Transverse colon (tissue), 4 donors: Measurements from ENCODE around the gene CRELD2. TPM values are rescaled to one million over a fixed set of nuclear protein-coding genes. Genes with fewer than 3 reads are reported as not detected.

Experiments
- DNase-seq: peaks from one replicate; pipeline ENCODE4 v3.0.0-alpha.2; 2019
- H3K27ac ChIP-seq, 4 donors: fragments of 200-600 bp; sonication (generic); 2 replicates each; pipeline ENCODE4 v1.5.1; 2016 to 2018; ENCODE audit warnings: inconsistent platforms in 4 of 4
- H3K27me3 ChIP-seq: fragments of 200-600 bp; sonication (generic); 2 replicates; pipeline ENCODE4 v1.5.1; 2017; ENCODE audit warnings: inconsistent platforms
- H3K36me3 ChIP-seq, 4 donors: fragments of 200-600 bp; sonication (generic); 2 replicates each; pipeline ENCODE4 v1.5.1; 2017 to 2019; ENCODE audit warnings: inconsistent platforms in 4 of 4
- H3K4me1 ChIP-seq, 4 donors: fragments of 200-600 bp; sonication (generic); 2 replicates each; pipeline ENCODE4 v1.5.1; 2017 to 2020; ENCODE audit warnings: inconsistent platforms in 4 of 4
- H3K4me3 ChIP-seq, 4 donors: fragments of 200-600 bp; sonication (generic); 1 replicate in 1 of 4; 2 replicates in 3 of 4; pipeline versions ENCODE4 v1.5.1 to v1.6.1; 2017 to 2019; ENCODE audit warnings: inconsistent platforms in 4 of 4
- H3K9me3 ChIP-seq, 2 donors: fragments of 200-600 bp; sonication (generic); 2 replicates each; pipeline ENCODE4 v1.5.1; 2017 to 2019; ENCODE audit warnings: inconsistent platforms in 2 of 2
- EP300 ChIP-seq: sonication (generic); formaldehyde crosslinking; IDR thresholded peaks from one replicate; pipeline ENCODE4 v1.6.1; 2017; ENCODE audit warnings: antibody characterized with exemption, low read depth
- POLR2A ChIP-seq: fragments of 450-650 bp; IDR thresholded peaks from one replicate; pipeline ENCODE4 v1.6.1; 2016; ENCODE audit warnings: antibody characterized with exemption, mild to moderate bottlenecking, moderate library complexity
- POLR2AphosphoS5 ChIP-seq, 3 donors: sonication (generic); formaldehyde crosslinking; IDR thresholded peaks; one replicate each; pipeline ENCODE4 v1.6.1; 2016; ENCODE audit warnings: antibody characterized with exemption in 3 of 3
- WGBS, 2 donors: methylation state at CpG; one replicate each; pipeline ENCODE4 v1.1.5; 2018; ENCODE audit warnings: low coverage in 1 of 2; 5-methylcytosine and 5-hydroxymethylcytosine counted together
- in situ Hi-C, 4 donors: fragments of 200-750 bp; cut with MboI; loops; one replicate each; pipeline versions ENCODE4 v1.15.0 to v1.15.1; 2017; ENCODE audit warnings: low sequenced_read_pairs in 3 of 4, low pct_ligation_motif_present in 1 of 4, low pct_unique_long_range_greater_than_20kb in 1 of 4
- intact Hi-C: fragments of 100-400 bp; cut with DNase I; formaldehyde crosslinking; loops from one replicate; pipeline ENCODE4 v1.15.1; 2023; ENCODE audit warnings: low total_unique reads
- total RNA-seq, 4 donors: library from RNA; depleted of rRNA; stranded (reverse); fragments of >200 nt; gene quantifications; one replicate each; pipeline ENCODE4 v1.1.0, GENCODE V29; 2016
- TF ChIP-seq, protein P1 (sequence below), 5 experiments: fragments of 200-600 bp in 3 of 5; fragments of 450-650 bp in 2 of 5; sonication (generic) in 3 of 5; IDR thresholded peaks; 1 replicate in 2 of 5; 2 replicates in 3 of 5; pipeline ENCODE4 v1.5.1; 2016 to 2017; ENCODE audit warnings: antibody characterized with exemption in 5 of 5, inconsistent platforms in 3 of 5, mild to moderate bottlenecking in 2 of 5, moderate library complexity in 1 of 5

CRELD2 gene
- total RNA-seq, 4 donors from 2014 or later: 31.0 to 37.9 (median 36.4) TPM

DNA sequence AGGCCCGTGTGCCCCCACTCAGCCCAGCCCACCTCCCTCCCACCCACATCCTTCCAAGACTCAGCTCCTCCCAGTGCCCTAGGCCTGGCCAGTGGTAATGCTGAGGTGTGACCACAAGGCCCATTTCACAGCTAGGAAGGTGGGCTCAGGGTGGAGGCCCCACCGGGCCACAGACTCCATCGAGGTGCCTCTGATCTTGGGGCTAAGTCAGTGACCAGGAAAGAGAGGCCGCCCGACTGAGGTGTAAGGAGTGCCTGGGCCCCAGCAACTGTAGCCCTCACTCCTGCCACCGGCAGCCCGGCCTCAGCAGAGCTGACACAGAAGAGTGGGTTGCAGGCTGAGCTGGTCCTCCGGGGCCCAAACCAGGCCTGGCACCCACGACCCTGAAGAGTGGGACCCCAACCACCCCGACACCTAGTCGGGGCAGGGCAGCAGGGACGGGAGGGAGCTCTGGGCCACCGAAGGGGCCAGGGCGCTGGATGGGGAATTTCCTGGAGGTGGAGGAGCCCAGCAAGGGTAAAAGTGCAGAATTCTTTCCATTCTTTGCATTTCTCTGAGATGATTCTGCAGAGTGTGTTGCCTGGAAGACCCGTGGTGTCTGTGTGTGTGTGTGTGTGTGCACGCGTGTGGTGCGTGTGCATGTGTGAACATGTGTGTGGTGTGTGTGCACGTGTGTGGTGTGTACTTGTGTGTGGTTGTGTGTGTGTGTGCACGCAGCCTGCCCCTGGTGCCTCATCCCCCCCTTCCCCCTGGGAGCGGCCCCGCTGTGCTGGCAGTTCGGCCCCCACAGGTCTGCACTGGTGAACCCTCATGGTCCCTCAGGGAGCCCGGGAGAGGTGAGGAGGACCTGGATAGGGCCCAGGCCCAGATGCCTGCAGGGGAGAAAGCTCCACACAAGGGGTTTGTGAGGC is 33.8 kb downstream of the CRELD2 start:
- H3K27me3 ChIP-seq: no peaks in the 10 kb centered on the region
- H3K27ac ChIP-seq: peak overlapping the region; percentile 90 to 97 (median 94)
- no peaks in the 10 kb centered on the region for H3K9me3 ChIP-seq
- peaks cover 19 to 46% (median 45%) of the 10 kb centered on the region in 4 donors for H3K4me1 ChIP-seq
- no peaks in the 10 kb centered on the region for H3K36me3 ChIP-seq
- WGBS, 2 donors: 59% methylated on average over 21 of the region's 24 CpGs; no CpG with 5 or more reads in 1 of the 2 donors
- intact Hi-C loops (no loop called here), in situ Hi-C loops (loop anchor here in 1 of 4 donors (25.0 kb wide), 1 partner anchor 90 kb away; the partner anchor contains the start of gene ZBED4)
- H3K4me3 ChIP-seq: no peak overlapping the region
- TF ChIP-seq POLR2AphosphoS5 (IDR thresholded peaks at IDR 0.05) (no peak), EP300 (no peak), POLR2A (no peak)
- TF ChIP-seq, protein P1, sequence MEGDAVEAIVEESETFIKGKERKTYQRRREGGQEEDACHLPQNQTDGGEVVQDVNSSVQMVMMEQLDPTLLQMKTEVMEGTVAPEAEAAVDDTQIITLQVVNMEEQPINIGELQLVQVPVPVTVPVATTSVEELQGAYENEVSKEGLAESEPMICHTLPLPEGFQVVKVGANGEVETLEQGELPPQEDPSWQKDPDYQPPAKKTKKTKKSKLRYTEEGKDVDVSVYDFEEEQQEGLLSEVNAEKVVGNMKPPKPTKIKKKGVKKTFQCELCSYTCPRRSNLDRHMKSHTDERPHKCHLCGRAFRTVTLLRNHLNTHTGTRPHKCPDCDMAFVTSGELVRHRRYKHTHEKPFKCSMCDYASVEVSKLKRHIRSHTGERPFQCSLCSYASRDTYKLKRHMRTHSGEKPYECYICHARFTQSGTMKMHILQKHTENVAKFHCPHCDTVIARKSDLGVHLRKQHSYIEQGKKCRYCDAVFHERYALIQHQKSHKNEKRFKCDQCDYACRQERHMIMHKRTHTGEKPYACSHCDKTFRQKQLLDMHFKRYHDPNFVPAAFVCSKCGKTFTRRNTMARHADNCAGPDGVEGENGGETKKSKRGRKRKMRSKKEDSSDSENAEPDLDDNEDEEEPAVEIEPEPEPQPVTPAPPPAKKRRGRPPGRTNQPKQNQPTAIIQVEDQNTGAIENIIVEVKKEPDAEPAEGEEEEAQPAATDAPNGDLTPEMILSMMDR (IDR thresholded peaks at IDR 0.05): no peak
- DNase-seq: no peak

DNA sequence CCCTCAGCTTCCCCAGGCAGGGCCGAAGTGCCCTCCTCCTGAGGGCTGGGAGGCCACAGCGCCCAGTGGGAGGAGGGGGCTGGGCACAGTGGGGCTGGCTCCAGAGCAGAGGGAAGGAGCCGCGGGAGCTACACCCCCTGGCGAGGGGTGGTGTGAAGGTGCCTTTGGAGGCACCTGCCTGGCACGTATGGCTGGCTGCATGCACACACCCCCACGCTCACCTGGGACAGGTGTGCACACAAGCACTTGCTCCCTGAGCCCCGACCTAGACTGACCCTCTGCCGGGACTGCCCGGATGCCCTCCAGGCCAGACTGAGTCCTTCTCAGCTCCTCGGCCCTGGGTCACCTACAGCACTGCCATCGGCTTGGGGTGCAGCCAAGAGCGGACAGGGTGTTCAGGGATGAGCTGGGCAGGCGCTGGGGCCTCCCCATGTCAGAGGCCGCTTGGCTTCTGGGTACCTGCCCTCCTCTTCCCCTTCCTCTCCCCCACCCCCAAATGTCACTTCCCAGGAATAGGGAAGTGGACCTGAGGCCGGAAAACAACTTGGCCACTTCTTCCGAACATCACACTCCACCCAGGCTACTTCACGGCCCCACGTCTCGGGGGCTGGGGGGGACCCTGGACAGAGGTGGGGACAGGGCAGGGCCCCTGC is 34.7 kb downstream of the CRELD2 start:
- in situ Hi-C loops: loop anchor here in 1 of 4 donors (25.0 kb wide), 1 partner anchor 91 kb away; the partner anchor contains the start of gene ZBED4
- no peak for DNase-seq
- no peaks in the 10 kb centered on the region for H3K27me3 ChIP-seq
- H3K4me3 ChIP-seq: no peak overlapping the region
- H3K9me3 ChIP-seq: no peaks in the 10 kb centered on the region
- H3K36me3 ChIP-seq: no peaks in the 10 kb centered on the region
- H3K27ac ChIP-seq: peak overlapping the region; percentile 90 to 97 (median 94)
- 76% methylated on average over 18 of the region's 20 CpGs; no CpG with 5 or more reads in 1 of the 2 donors for WGBS, 2 donors
- peaks cover 19 to 48% (median 39%) of the 10 kb centered on the region in 4 donors for H3K4me1 ChIP-seq
- TF ChIP-seq POLR2A (no peak), POLR2AphosphoS5 (IDR thresholded peaks at IDR 0.05) (no peak), EP300 (no peak)
- TF ChIP-seq, protein P1 (IDR thresholded peaks at IDR 0.05): no peak
- intact Hi-C loops: no loop called here

DNA sequence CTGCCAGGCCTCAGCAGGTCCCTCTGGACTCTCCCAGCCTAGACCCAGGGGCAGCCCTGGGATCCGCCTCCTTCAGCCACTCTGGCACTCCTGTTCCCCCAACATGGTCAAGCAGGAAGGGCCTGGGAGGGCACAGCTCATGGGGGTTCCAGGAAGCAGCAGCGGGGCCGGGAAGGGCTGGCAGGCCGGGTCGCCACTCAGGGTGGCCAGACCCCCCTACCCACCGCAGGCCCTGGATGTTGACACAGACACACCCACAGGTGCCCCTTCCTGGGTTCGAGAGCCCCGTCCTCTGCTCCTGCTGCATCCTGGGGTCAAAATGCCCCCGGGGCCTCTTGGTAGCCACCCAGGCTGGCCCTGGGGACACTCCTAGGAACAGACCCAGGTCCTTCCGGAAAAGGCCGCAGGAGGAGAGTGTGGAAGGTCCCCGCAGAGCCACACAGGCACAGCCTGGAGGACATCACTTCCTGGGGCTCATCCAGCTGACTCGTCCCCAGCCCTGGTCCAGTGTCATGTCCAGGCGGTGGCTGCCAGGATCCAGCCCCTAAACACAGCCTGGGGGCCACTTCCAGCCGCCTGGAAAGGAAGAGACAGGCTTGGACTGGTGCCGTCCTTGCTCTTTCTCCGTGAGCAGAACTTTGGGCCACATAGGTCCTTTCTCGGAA is 35.4 kb downstream of the CRELD2 start:
- Histone ChIP-seq H3K27ac (peak overlapping the region; percentile 90 to 97 (median 94)), H3K9me3 (no peaks in the 10 kb centered on the region), H3K36me3 (no peaks in the 10 kb centered on the region), H3K4me3 (no peak overlapping the region), H3K27me3 (no peaks in the 10 kb centered on the region), H3K4me1 (peaks cover 19 to 50% (median 39%) of the 10 kb centered on the region in 4 donors)
- 80% methylated on average over 13 of the region's 18 CpGs; no CpG with 5 or more reads in 1 of the 2 donors for WGBS, 2 donors
- DNase-seq: no peak
- TF ChIP-seq, protein P1 (IDR thresholded peaks at IDR 0.05): no peak
- no peak for TF ChIP-seq POLR2AphosphoS5 (IDR thresholded peaks at IDR 0.05)
- no peak for TF ChIP-seq POLR2A
- no peak for TF ChIP-seq EP300
- in situ Hi-C loops (loop anchor here in 1 of 4 donors (25.0 kb wide), 1 partner anchor 92 kb away; the partner anchor contains the start of gene ZBED4), intact Hi-C loops (no loop called here)
